Neural cell (in vitro differentiated cells): ENCODE results near the gene RUNX1. TPM values are rescaled to one million over a fixed set of nuclear protein-coding genes. Genes with fewer than 3 reads are reported as not detected.

Source experiments
- H2AFZ ChIP-seq: fragments of 200-600, 300-800 bp; sonication (generic), shearing (Covaris generic); 2 replicates; pipeline ENCODE4 v1.6.0; 2014; ENCODE audit warnings: low read depth, mild to moderate bottlenecking, antibody characterized with exemption, low read length, moderate library complexity
- H3F3A ChIP-seq: fragments of 200-600 bp; shearing (Covaris generic); 2 replicates; pipeline ENCODE4 v1.6.1; 2016; ENCODE audit warnings: mild to moderate bottlenecking, moderate library complexity, mixed read lengths, antibody characterized with exemption, low read length; ENCODE audit not compliant: insufficient read depth, poor library complexity, severe bottlenecking
- H3K27ac ChIP-seq: fragments of 200-600, 300-800 bp; sonication (generic), shearing (Covaris generic); 2 replicates; pipeline ENCODE4 v1.5.1; 2014; ENCODE audit warnings: mild to moderate bottlenecking, low read length, moderate library complexity
- H3K27me3 ChIP-seq: fragments of 300-800, 200-600 bp; sonication (generic), shearing (Covaris generic); 2 replicates; pipeline ENCODE4 v1.6.0; 2014; ENCODE audit warnings: mild to moderate bottlenecking, low read depth, low read length, moderate library complexity; ENCODE audit not compliant: insufficient read depth
- H3K36me3 ChIP-seq: fragments of 300-800, 200-600 bp; sonication (generic), shearing (Covaris generic); 2 replicates; pipeline ENCODE4 v1.5.1; 2014; ENCODE audit warnings: mild to moderate bottlenecking, antibody characterized with exemption, low read length, moderate library complexity; ENCODE audit not compliant: insufficient read depth
- H3K4me2 ChIP-seq: fragments of 300-800, 200-600 bp; sonication (generic), shearing (Covaris generic); 2 replicates; pipeline ENCODE4 v1.6.0; 2014; ENCODE audit warnings: mild to moderate bottlenecking, low read length
- H3K4me3 ChIP-seq: fragments of 300-800, 200-600 bp; sonication (generic), shearing (Covaris generic); 2 replicates; pipeline ENCODE4 v1.5.1; 2014; ENCODE audit warnings: mild to moderate bottlenecking, low read length, moderate library complexity
- H3K79me2 ChIP-seq: fragments of 200-600 bp; shearing (Covaris generic); replicated peaks from 2 replicates; pipeline ENCODE4 v1.6.0; 2014; ENCODE audit warnings: mild to moderate bottlenecking, low read length, moderate library complexity; ENCODE audit not compliant: insufficient read depth
- H3K9ac ChIP-seq: fragments of 300-800, 200-600 bp; sonication (generic), shearing (Covaris generic); 2 replicates; pipeline ENCODE4 v1.6.1; 2016; ENCODE audit warnings: mild to moderate bottlenecking, low read length, mixed read lengths
- H3K9me2 ChIP-seq: fragments of 200-600 bp; shearing (Covaris generic); 2 replicates; pipeline ENCODE4 v1.6.1; 2016; ENCODE audit warnings: mild to moderate bottlenecking, low read length, mixed read lengths; ENCODE audit not compliant: insufficient read depth
- H3K9me3 ChIP-seq: fragments of 200-600, 300-800 bp; sonication (generic), shearing (Covaris generic); 2 replicates; pipeline ENCODE4 v1.6.1; 2016; ENCODE audit warnings: mild to moderate bottlenecking, mixed run types, low read length, moderate library complexity, mixed read lengths
- H4K20me1 ChIP-seq: fragments of 200-600 bp; shearing (Covaris generic); 2 replicates; pipeline ENCODE4 v1.6.1; 2016; ENCODE audit warnings: mild to moderate bottlenecking, mixed run types; ENCODE audit not compliant: insufficient read depth
- CTCF ChIP-seq: fragments of 450-650 bp; IDR thresholded peaks from 2 replicates; pipeline ENCODE4 v1.5.1; 2014; ENCODE audit warnings: antibody characterized with exemption, mild to moderate bottlenecking, moderate library complexity; ENCODE audit not compliant: poor library complexity, severe bottlenecking
- EP300 ChIP-seq: fragments of 450-650 bp; conservative IDR thresholded peaks from 2 replicates; pipeline ENCODE4 v1.6.1; 2014; ENCODE audit warnings: antibody characterized with exemption, mild to moderate bottlenecking, moderate library complexity; ENCODE audit not compliant: poor library complexity, severe bottlenecking
- EZH2 ChIP-seq: fragments of 200-600, 300-800 bp; shearing (Covaris generic), sonication (generic); IDR thresholded peaks from 2 replicates; pipeline ENCODE4 v1.6.1; 2014; ENCODE audit warnings: antibody characterized with exemption, low read length, borderline replicate concordance, mild to moderate bottlenecking; ENCODE audit not compliant: insufficient read depth, poor library complexity, severe bottlenecking
- MXI1 ChIP-seq: fragments of 450-650 bp; conservative IDR thresholded peaks from 2 replicates; pipeline ENCODE4 v1.6.1; 2014; ENCODE audit warnings: antibody characterized with exemption, mild to moderate bottlenecking; ENCODE audit not compliant: poor library complexity, severe bottlenecking
- POLR2AphosphoS5 ChIP-seq: IDR thresholded peaks from 2 replicates; pipeline ENCODE4 v1.6.1; 2012
- RAD21 ChIP-seq: fragments of 450-650 bp; conservative IDR thresholded peaks from 2 replicates; pipeline ENCODE4 v1.6.1; 2014; ENCODE audit warnings: antibody characterized with exemption, mild to moderate bottlenecking, moderate library complexity
- SMC3 ChIP-seq: fragments of 450-650 bp; conservative IDR thresholded peaks from 2 replicates; pipeline ENCODE4 v1.6.1; 2014; ENCODE audit warnings: antibody characterized with exemption, mild to moderate bottlenecking, moderate library complexity; ENCODE audit not compliant: poor library complexity
- TAF1 ChIP-seq: IDR thresholded peaks from 2 replicates; pipeline ENCODE4 v1.6.1; 2012; ENCODE audit warnings: low read depth
- polyA plus RNA-seq: library from polyadenylated mRNA; depleted of rRNA; stranded (reverse); fragments of >200 nt; gene quantifications from 2 replicates; pipeline ENCODE4 v1.2.3, GENCODE V29; 2014
- TF ChIP-seq, protein P1 (sequence below): IDR thresholded peaks from 2 replicates; pipeline ENCODE4 v1.6.1; 2012; ENCODE audit warnings: borderline replicate concordance

Gene RUNX1
- polyA plus RNA-seq, 1 donor from 2014 or later: not detected

- Histone ChIP-seq H4K20me1 (no peaks in the 10 kb centered on the region), H3K4me3 (no peak overlapping the region), H3K9me3 (no peaks in the 10 kb centered on the region)
These were observed 33.0 kb downstream of the RUNX1 start for GRCh38 chr21:35016071-35016470.

GRCh38 chr21:35015435-35016024, 33.6 kb downstream of the RUNX1 start:
- Histone ChIP-seq H3K79me2 (no peaks in the 10 kb centered on the region), H3F3A (no peaks in the 10 kb centered on the region), H3K27ac (no peak overlapping the region), H4K20me1 (no peaks in the 10 kb centered on the region), H3K27me3 (no peaks in the 10 kb centered on the region), H3K36me3 (no peaks in the 10 kb centered on the region), H3K9me2 (no peaks in the 10 kb centered on the region), H3K4me2 (no peak overlapping the region), H3K4me3 (no peak overlapping the region), H3K9me3 (no peaks in the 10 kb centered on the region), H2AFZ (no peak overlapping the region), H3K9ac (no peak overlapping the region)
- TF ChIP-seq CTCF (no peak), MXI1 (no peak), EZH2 (no peak), RAD21 (no peak), TAF1 (no peak), SMC3 (no peak), EP300 (no peak)
- TF ChIP-seq, protein P1, sequence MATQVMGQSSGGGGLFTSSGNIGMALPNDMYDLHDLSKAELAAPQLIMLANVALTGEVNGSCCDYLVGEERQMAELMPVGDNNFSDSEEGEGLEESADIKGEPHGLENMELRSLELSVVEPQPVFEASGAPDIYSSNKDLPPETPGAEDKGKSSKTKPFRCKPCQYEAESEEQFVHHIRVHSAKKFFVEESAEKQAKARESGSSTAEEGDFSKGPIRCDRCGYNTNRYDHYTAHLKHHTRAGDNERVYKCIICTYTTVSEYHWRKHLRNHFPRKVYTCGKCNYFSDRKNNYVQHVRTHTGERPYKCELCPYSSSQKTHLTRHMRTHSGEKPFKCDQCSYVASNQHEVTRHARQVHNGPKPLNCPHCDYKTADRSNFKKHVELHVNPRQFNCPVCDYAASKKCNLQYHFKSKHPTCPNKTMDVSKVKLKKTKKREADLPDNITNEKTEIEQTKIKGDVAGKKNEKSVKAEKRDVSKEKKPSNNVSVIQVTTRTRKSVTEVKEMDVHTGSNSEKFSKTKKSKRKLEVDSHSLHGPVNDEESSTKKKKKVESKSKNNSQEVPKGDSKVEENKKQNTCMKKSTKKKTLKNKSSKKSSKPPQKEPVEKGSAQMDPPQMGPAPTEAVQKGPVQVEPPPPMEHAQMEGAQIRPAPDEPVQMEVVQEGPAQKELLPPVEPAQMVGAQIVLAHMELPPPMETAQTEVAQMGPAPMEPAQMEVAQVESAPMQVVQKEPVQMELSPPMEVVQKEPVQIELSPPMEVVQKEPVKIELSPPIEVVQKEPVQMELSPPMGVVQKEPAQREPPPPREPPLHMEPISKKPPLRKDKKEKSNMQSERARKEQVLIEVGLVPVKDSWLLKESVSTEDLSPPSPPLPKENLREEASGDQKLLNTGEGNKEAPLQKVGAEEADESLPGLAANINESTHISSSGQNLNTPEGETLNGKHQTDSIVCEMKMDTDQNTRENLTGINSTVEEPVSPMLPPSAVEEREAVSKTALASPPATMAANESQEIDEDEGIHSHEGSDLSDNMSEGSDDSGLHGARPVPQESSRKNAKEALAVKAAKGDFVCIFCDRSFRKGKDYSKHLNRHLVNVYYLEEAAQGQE: no peak

More at GRCh38 chr21:35016071-35016470, 33.0 kb downstream of the RUNX1 start:
- Histone ChIP-seq H3K4me2 (no peak overlapping the region), H3K9me2 (no peaks in the 10 kb centered on the region), H3F3A (no peaks in the 10 kb centered on the region), H3K9ac (no peak overlapping the region), H3K36me3 (no peaks in the 10 kb centered on the region), H3K79me2 (no peaks in the 10 kb centered on the region), H3K27ac (no peak overlapping the region), H3K27me3 (no peaks in the 10 kb centered on the region), H2AFZ (no peak overlapping the region)
- TF ChIP-seq TAF1 (no peak), EZH2 (no peak), SMC3 (no peak), CTCF (no peak), MXI1 (no peak), RAD21 (no peak), POLR2AphosphoS5 (no peak), EP300 (no peak)
- TF ChIP-seq, protein P1: no peak
